EH (cell line): ENCODE results near the gene ACAD8.
"Not testable (repeated sequence)": the region's sequence is repeated elsewhere in the genome, so short reads cannot be mapped to it uniquely, and the experiment has no call there.

Experiments used
- DNase-seq: peaks from one replicate; pipeline ENCODE4 v3.0.0-alpha.2; 2015; ENCODE audit warnings: low read depth

The ACAD8 gene

GRCh38 chr11:134240592-134240991 lies 12.8 kb upstream of the ACAD8 start:
- no peak for DNase-seq

GRCh38 chr11:134242376-134242775 lies 11.0 kb upstream of the ACAD8 start:
- DNase-seq: no peak

GRCh38 chr11:134243913-134244312 lies 9.5 kb upstream of the ACAD8 start:
- no peak for DNase-seq

GRCh38 chr11:134244593-134244992 lies 8.8 kb upstream of the ACAD8 start:
- DNase-seq: peak; percentile 34

- no peak for DNase-seq
Measured at GRCh38 chr11:134245434-134245833, 7.9 kb upstream of the ACAD8 start.

GRCh38 chr11:134246100-134246499 lies 7.3 kb upstream of the ACAD8 start:
- no peak for DNase-seq

GRCh38 chr11:134246678-134247077 lies 6.7 kb upstream of the ACAD8 start:
- no peak for DNase-seq

GRCh38 chr11:134248910-134249480 lies 4.4 kb upstream of the ACAD8 start:
- DNase-seq: no peak

GRCh38 chr11:134250246-134250645 lies 3.1 kb upstream of the ACAD8 start:
- DNase-seq: no peak

GRCh38 chr11:134250675-134251074 lies 2.7 kb upstream of the ACAD8 start:
- DNase-seq: no peak

- DNase-seq: no peak
Measured at GRCh38 chr11:134252346-134253187, 801 bp upstream of the ACAD8 start.

GRCh38 chr11:134254433-134255183 lies 1.2 kb downstream of the ACAD8 start:
- no peak for DNase-seq

- not testable (repeated sequence) for DNase-seq
Measured at GRCh38 chr11:134255184-134255561, 1.8 kb downstream of the ACAD8 start.

- no peak for DNase-seq
Measured at GRCh38 chr11:134257101-134257500, 3.7 kb downstream of the ACAD8 start.

GRCh38 chr11:134258577-134258976 lies 5.2 kb downstream of the ACAD8 start:
- DNase-seq: no peak

- DNase-seq: no peak
Measured at GRCh38 chr11:134260503-134260902, 7.1 kb downstream of the ACAD8 start.

GRCh38 chr11:134260983-134261382 lies 7.6 kb downstream of the ACAD8 start:
- DNase-seq: no peak

- DNase-seq: peak; percentile 19
Measured at GRCh38 chr11:134261626-134262488, 8.5 kb downstream of the ACAD8 start.

GRCh38 chr11:134264966-134265764 lies 11.8 kb downstream of the ACAD8 start:
- DNase-seq: no peak

GRCh38 chr11:134266440-134266839 lies 13.1 kb downstream of the ACAD8 start:
- peak; percentile 15 for DNase-seq

GRCh38 chr11:134266841-134267251 lies 13.5 kb downstream of the ACAD8 start:
- DNase-seq: peak; percentile 80
